GM18861 (cell line): ENCODE results near the gene TENM4.

Experiments used
- ATAC-seq: cut with Tn5 transposase; IDR thresholded peaks from one replicate; pipeline ENCODE4 v1.9.1; 2021; ENCODE audit not compliant: unreplicated experiment

Gene TENM4

DNA sequence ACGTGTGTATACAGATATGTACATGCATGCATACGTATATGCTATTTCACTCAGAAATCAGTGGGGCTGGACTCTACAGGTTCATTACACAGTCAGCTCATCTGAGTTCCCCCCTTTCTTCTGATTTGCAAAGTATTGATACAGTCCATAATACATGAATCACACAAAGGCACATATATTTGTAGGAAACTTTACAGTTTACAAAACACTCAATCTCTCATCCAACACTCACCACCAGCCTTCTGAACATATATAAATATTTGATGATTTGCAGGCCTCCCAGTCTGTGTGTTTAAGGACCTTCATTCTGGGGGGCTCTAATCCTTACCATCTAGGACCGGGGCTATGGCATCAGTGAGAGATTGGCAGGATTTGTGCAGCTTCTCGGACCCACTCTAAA is 293.8 kb downstream of the TENM4 start:
- ATAC-seq = no peak

DNA sequence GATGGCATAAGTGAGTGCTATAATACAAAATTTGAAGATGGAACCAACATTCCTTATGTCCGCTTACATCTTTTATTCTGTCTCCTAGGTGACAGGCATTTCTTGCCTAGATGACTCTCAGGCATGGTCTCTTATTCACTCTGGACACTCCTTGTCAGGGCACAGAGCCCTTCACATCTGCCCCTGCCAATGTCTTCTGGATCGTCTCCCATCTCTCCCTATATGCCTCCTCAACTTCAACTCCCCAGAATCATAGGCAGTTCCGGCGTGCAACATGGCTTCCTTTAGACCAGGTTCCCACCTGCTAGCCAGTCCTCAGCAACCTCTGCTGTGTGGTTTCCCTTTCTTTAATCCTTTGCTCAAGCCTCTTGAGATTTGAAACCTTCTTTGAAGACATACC is 300.9 kb downstream of the TENM4 start:
- ATAC-seq = no peak

DNA sequence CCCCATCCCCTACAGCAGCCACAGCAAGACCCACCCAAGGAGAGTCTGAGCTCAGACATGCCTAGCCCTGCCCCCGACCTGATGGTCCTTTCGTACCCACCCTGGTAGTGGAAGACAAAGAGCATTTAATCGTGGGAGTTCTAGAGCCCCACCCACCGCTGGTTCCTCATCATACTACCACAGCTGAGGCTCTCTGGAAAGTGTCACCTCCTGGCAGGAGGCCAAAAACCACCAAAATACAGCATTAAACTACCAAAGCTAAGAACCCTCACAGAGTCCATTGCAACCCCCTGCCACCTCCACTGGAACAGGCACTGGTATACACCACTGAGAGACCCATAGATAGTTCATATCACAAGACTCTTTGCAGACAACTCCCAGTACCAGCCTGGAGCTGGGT is 311.1 kb downstream of the TENM4 start:
- ATAC-seq = no peak

DNA sequence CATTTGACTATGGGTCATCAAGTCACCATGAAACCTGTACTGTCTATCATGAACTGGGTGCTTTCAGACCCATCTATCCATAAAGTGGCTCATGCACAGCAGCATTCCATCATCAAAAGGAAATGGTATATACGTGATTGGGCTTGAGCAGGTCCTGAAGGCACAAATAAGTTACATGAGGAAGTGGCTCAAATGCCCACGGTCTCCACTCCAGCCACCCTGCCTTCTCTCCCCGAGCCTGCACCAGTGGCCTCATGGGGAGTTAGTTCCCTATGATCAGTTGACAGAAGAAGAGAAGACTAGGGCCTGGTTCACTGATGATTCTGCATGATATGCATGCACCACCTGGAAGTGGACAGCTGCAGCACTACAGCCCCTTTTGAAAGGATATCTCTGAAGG is 312.5 kb downstream of the TENM4 start:
- no peak for ATAC-seq

DNA sequence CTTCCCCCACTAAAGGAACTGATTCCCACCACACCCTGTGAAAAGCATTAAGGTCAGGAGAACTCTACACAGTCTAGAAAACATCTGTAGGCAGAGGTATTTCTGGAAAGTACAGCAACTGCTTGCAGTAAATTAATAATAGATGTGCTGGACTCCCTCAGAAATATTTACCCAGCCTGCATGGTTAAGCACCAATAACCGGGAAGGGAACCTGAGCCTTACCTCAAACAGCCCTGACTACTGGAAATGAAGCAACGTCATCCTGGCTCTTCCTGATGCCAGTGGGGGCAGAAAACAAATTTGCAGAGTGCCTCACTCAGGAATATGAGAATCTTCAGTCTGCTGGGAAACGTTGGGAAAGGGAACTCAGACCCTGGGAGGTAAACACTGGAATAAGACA is 318.1 kb downstream of the TENM4 start:
- no peak for ATAC-seq

DNA sequence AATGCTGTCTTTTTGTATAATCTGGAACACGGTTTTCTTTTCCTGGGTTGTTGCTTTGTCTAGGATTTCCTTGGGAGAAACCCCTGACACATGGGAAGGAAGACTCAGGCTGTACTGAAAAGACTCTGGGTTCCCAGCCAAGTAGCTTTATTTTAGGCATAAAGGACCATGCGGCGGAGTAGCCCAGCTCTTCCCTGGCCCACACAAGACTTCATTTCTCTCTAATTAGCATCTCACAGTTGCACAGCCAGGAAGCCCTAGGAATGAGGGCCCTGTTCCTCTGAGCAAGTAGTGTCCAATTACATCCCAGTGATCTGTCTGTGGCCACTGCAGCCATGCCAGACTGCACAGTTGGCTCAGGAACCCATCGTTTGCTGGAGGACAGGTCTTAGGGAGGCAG is 319.5 kb downstream of the TENM4 start:
- no peak for ATAC-seq

DNA sequence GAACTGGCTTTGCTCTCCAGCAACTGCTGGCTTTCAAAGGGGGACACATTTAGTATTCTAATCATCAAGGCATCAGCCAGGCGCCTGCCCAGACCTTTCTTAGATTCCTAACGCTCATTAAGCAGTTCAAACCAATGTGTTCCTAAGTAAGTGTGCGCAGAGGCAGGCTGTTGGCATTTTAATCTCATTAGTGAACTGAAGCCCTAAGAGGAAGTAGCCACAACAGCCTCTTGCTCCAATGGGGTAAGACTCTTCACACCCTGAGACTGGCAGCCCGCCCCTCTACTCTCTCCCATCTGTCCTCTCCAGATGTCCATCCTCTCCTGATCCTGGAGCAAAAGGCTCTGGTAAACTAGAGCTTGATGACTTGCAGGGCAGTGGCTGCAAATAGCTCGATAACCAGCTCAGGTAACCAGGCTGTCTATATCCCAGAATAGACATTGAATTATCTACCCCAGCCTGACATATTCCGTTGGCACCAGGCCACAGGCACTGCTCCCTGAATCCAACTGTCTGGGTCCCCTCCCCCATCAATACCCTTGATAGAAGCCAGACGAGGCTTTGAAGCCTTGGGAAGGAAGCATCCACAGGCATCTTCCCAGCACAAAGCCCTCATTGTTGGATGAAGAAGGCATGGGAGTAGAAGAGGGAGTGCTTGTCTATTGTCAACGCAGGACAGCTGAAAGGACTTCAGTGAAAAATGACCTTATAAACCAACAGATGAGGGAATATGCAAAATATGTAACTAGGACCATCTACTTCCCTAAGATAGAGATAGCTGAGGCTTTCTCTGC is 321.1 kb downstream of the TENM4 start:
- ATAC-seq = no peak

DNA sequence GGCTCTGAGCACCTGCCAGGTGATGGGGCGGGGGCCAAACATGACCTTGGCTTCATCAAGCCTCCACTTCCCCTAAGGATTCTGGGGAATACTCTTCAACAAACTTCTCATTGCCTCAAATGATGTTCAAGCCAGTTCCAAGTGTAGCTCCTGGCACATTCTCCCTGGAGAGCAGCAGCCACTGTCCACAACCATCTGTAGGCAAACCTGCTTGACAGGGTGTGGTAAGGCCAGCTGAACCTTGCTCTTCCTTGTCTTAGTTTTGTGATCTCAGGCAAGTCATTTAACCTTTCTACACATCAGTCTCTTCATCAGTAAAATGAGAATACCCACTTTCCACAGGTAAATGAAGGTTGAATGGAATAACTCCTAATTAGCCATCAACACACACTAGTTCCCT is 323.3 kb downstream of the TENM4 start:
- ATAC-seq = no peak

DNA sequence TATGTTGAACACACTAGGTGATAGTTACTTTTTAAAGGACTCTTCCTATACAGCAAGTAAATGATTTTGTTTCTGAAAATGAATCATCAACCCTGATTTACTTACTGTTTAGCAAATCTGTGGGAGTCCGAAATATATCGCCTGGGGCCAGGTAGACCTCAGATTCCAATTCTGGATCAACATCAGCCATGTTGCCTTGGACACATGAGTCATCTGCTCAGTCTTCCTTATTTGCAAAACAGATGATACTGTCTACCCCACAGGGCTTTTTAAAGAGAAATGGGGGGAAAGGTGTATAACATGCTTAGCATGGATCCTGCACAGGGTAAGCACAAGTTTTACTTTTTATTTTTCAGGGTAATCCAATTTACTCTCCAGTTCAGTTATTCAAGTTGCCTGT is 324.2 kb downstream of the TENM4 start:
- ATAC-seq = no peak

DNA sequence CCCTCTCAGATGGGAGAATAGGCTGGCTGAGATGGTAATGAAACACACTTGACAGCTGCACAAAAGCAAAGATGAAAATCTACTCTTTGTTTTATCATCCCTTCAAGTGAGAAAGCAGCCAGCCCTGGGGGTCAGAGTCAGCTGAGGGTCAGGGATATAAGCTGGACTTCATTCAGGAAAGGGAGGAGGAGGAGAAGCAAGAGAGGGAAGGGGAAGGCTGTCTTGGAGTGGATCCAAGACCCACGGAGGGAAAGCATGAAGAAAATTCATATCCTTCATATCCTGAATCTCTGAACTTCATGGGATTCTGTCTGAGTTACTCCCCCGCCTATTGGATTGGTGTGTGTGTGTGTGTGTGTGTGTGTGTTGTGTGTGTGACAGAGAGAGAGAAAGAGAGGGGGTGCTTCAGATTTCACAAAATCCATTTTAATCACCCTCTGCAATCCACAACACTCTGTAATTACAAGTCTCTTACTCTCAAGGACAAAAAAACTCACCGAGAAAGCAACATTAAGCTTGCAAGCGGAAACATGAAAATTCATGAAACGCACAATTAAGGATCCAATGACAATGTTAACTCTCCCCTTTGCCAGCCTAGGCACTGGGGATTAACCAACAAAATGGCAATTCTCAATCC is 327.7 kb downstream of the TENM4 start:
- ATAC-seq = no peak

DNA sequence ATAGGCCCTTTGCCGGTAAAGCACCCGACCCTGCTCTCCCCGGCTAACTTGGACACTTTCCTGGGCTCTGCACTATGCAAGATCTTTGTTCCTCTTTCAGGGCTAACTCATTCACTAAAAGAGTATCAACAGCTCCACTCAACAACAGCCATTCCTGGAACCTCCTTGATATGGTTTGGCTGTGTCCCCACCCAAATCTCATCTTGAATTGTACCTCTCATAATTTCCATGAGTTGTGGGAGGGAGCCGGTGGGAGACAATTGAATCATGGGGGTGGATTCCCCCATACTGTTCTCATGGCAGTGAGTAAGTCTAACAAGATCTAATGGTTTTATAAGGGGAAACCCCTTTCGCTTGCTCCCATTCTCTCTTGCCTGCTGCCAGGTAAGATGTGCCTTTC is 330.0 kb downstream of the TENM4 start:
- no peak for ATAC-seq

DNA sequence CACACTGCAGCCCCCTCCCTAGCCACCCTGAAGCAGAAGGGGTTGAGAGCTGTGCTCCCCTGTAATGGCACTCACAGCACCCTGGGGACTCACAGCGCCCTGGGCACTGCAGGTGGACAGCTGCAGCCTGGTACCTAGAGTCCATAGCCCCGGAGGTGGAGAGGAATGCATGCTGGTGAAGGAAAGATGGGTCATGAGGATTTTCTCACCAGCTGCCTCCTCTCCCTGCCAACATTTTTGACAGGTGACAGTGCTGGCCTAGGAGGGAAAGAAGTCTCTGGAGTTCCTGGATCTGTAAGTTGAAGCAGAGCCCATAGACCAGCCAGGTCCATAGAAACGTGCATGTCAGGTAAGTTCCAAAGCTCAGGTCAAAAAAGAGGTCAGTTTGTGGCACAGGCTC is 330.5 kb downstream of the TENM4 start:
- ATAC-seq = no peak

DNA sequence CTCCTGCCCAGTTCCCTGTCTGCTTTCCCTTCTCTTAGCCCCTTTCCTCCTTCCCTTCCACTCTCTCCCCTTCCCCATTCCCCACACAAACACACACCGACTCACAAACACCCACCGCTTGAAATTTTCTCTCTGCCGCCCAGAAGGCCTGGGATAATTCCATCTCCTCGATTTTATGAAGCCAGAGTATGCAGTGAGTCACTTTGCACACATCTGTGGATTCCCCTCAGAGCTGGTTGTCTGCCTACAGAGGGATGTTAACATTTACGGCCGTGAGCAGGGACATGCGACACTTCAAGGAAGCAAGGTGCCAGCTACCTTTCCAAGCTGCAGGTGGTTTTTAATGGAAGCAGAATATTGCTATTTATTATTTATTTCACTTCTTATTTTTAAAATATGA is 332.0 kb downstream of the TENM4 start:
- no peak for ATAC-seq

DNA sequence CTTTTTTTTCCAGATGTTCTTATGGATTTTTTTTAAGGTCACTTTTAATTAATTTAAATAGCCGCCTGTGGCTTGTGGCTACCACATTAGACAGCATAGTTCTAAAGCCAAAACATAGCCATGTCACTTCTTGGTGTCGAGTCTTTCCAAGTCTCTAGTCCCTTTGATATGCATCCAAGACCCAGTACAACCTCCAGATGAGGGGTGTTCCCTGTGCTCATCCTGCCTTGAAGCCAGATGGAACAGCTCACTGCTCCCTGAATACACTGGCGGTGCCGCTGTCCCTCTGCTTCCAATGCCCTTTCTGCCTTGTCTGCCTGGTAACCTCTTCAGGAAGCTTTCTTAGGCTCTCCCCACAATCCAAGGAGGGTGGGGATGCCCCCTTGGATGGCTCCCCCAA is 338.0 kb downstream of the TENM4 start:
- ATAC-seq = no peak

DNA sequence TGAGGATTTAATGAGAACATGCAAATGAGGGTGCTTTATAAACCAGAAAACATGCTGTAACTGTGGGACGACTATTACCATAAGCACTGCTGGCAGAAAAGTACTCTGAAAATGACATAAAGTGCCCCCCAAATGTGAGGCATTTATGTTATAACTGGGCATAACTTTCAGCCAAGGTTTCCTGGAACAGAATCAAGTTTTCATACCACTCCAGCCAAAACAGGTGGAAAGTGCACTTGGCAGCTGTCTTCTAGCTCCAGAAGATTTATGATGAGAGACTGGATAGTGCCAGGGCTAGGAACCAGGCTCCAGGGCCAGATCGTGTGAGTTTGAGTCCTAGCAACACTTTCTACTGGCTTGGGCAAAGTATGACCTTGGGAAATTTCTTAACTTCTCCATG is 339.2 kb downstream of the TENM4 start:
- no peak for ATAC-seq

DNA sequence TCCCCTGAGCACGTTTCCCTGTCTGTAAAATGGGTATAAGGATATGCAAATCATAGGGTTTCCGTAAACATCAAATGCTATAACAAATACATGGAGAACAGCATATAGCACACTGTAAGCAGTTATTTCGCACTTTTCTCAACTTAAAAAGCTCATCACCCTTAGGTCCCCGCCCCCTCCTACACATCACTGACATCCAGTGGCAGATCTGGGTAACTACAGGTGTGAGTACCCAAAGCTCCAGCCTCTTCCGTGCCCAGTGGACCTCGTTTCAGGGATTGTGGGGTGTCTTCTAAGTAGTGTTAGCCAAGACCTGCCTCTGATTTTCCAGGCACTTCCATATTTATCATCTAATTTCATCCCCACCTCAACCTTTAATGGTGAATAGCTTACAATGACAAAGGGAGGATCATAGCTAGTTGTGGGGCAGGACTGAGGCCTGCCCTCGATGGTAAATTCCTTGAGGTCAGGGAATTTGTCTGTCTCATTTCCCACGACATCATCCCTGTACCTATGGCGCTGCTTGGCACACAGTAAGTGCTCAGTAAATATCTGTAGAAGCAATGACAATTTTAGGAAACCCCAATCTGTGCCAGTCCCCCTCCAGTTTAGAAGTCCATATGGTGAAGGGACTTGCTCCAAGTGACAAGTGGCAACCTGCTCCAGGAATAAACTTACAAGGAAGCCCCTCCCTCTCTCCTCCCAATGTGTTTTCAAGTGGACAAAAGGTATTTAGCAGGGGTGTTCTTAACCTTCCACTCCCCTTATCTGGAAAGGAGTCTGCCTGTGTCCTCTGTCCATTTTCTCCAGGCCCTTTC is 340.5 kb downstream of the TENM4 start:
- ATAC-seq = peak; percentile 74

DNA sequence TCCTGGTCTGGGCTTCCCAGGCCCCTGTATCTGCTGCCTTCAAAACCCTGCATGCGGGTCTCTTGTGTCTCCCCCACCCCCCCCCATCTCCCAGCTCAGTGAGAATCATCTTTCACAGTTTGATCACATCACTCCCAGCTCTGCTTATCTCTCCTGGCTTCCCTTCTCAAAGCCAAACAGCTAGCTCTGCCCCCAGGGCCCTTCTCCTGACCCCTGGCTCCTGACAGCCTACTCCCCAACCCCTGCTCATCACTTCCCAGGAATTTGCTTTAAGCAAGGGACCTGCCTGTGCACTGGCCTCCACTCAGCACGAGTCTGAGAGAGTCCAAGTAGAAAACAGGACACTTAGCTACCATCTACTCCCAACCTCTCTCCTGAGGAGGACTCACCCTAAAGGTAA is 342.7 kb downstream of the TENM4 start:
- no peak for ATAC-seq

DNA sequence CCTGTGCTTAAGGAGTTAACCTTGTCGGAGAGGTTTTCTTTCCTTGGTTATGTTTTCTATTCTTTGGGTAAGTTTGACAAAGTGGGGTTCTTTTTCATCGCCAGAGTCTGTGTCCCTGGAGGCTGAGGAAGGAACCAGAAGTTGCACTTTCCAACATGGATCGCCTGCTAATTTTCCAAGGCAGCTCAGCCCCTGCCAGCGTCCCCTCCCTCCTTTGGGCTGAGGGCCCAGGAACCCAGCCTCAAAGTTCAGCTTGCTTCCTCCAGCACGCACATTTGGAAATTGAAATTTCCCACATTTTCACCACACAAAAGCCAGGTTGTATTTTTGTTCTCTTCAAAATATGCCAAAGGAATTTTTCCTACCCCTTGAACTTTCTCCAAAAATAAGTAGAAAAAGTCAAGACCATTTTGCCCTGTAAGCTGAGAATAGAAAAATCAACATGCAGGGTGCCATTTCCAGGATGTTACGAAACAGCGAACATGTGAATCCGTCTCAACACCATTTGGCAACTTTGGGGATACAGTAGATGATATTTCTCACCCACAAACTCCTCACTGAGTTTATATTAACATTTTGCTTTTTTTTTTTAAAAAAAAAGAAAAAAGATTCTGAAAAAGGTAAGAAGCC is 343.5 kb downstream of the TENM4 start:
- ATAC-seq = no peak

DNA sequence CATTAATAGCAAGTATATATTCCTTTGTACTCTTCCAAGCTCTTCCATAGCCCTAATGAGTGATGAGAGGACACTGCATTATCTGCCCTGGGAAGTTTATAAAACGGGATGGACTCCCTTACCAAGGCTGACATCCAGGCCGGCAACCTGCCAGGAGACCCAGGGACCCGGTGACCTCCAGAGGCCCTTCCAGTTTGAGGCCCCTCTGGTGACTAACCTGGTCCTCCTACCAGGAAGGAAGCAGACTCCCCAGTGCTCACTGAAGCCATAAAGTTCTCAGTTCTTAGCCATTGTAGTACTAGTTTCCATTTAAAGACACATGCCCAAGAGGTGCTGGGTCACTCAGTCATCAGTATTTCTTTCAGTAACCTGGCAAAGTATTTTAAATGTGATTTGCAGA is 345.4 kb downstream of the TENM4 start:
- no peak for ATAC-seq

DNA sequence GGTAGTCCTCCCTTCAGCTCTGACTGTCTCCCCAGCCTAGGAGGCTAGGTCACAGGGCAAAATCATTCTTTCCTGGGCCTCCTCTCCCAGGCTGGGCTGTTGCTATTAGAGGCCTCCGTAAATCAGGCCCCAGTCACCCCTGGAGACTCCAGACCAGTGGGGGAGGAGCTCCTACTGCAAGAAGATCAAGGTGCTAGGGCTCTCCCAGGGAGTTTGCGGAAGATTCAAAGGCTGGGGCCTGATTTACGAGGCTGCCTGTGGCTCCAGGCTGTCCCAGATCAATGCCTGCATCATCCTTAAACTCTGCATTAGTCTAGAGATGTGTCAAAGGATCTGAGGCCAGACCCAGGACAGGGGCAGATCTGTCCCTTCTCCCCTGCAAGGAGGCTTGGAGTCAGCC is 346.2 kb downstream of the TENM4 start:
- no peak for ATAC-seq

DNA sequence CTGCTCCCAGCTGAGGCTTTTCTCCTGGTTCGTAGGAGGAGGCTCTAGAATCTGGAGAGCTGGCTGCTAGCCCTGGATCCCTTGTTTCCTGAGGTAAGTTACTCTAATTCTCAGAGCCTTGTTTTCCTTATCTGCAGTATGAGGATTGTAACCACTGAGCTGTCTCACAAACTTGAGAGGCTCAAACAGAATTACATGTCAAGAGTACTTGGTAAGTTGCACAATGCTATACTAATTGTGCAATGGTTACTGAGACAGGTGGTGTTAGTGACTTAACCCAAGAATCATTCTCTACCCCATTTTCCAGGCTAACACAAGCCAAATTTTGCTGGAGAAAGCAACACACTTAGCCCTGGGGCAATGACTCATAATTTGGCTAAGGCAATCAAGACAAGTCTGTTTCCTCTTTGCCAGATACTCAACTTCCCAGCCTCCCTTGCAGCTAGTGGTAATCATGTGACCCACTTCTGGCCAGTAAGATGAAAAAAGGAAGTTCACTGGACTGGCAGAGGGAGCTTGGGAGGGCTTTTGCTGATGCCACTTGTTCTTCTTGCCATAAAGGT is 348.0 kb downstream of the TENM4 start:
- ATAC-seq = no peak
